GM12875 (cell line): ENCODE data around the gene IGSF5.

Experiments
- H3K4me3 ChIP-seq: one replicate; pipeline ENCODE4 v1.5.1; 2011; ENCODE audit warnings: low read depth, low read length, control low read depth
- TF ChIP-seq, protein P1 (sequence below): IDR thresholded peaks from 2 replicates; pipeline ENCODE4 v1.5.1; 2011; ENCODE audit warnings: low read depth, mild to moderate bottlenecking, control low read depth, inconsistent platforms, low read length, moderate library complexity, borderline replicate concordance; ENCODE audit not compliant: insufficient read depth

The IGSF5 gene

DNA sequence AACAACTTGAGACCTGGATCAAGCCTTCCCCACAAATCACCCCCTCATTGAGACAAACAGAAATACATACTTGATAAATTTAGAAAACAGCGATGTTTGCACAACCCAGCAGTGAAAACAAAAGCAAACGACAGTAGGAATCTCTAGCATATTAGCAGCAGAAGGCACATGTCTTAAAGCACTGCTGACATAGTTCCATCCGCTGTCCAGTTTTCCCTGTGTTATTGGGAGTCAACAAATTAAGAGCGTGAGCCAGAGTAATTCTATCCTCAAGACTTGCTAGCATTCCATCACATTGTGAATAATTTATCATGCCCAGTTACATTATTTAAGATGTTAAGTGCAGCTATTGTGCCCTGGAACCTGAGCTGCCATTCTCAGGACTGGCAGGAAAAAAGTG is 55.3 kb downstream of the IGSF5 start:
- TF ChIP-seq, protein P1, sequence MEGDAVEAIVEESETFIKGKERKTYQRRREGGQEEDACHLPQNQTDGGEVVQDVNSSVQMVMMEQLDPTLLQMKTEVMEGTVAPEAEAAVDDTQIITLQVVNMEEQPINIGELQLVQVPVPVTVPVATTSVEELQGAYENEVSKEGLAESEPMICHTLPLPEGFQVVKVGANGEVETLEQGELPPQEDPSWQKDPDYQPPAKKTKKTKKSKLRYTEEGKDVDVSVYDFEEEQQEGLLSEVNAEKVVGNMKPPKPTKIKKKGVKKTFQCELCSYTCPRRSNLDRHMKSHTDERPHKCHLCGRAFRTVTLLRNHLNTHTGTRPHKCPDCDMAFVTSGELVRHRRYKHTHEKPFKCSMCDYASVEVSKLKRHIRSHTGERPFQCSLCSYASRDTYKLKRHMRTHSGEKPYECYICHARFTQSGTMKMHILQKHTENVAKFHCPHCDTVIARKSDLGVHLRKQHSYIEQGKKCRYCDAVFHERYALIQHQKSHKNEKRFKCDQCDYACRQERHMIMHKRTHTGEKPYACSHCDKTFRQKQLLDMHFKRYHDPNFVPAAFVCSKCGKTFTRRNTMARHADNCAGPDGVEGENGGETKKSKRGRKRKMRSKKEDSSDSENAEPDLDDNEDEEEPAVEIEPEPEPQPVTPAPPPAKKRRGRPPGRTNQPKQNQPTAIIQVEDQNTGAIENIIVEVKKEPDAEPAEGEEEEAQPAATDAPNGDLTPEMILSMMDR = no peak
- H3K4me3 ChIP-seq = no peak overlapping the region

DNA sequence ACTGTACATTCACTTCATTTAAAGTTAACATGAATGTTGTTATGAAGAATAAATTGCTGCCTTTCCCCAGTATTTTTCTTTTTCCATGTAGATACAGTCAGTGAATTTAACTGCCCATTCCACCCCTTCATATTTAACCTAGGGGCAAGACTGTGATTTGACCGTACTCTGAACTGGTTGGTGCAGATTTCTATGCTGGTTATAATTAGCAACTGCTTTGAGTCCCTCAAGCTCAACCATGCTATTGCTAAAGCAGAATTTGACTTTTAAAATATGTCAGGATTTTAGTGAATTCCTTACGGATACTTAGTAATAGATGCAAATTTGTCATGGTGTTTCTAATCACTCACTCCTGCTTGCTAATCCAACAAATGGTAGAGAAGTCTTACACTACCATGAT is 57.2 kb downstream of the IGSF5 start:
- H3K4me3 ChIP-seq = no peak overlapping the region
- TF ChIP-seq, protein P1 = no peak

DNA sequence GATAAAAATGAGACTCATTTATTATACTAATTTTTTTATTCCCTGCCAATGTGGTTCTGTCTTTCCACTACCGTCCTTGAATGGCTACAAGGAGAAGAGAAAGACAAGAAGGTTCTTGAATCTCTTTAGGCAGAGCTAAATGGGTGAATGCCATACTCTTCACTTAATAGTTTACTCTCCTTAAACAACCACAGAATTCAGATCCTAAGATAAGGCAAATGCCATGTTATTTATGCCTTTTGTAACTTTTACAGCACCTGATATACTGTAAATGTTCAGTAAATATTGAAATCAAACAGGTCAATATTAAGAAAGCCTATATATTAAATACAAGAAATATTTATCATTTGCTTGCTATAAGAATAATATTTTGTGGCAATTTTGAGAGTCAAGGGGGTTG is 58.4 kb downstream of the IGSF5 start:
- TF ChIP-seq, protein P1 = no peak

DNA sequence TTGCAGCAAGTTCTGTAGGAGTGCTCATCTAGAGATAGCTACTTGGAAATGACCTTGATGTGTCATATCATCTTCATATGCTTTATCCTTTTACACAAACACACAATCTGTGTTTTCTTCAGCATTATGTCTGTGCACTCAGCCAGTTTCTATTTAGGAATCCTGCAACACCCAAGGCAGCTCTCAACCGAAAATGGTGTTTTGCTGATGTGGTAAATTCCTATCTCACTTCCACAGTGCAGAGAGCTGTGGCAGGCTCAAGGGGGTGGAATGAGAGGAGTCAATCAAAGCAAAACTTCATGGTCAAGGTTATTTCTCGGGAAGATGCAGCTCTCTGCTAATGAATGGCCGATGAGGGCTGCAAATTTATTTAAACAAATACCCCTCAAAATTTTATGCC is 59.3 kb downstream of the IGSF5 start:
- no peak overlapping the region for H3K4me3 ChIP-seq
- TF ChIP-seq, protein P1 = no peak

More for the DNA sequence above, 58.4 kb downstream of the IGSF5 start:
- H3K4me3 ChIP-seq = no peak overlapping the region

DNA sequence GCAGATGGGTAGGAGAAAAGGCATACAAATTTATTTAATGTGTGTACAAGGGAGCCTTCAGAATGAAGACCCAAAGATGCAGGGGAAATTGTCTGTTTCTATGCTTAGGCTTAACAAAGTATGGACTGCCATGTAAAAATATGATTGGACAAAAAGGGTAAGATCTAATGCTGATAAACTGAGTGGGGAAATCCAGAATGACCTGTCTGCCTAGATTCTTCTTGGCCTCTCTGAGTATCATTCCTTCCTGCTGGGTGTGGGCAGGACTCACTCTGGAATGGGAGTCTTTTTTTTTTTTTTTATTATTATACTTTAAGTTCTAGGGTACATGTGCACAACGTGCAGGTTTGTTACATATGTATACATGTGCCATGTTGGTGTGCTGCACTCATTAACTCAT is 61.0 kb downstream of the IGSF5 start:
- TF ChIP-seq, protein P1 = no peak
- H3K4me3 ChIP-seq = no peak overlapping the region

DNA sequence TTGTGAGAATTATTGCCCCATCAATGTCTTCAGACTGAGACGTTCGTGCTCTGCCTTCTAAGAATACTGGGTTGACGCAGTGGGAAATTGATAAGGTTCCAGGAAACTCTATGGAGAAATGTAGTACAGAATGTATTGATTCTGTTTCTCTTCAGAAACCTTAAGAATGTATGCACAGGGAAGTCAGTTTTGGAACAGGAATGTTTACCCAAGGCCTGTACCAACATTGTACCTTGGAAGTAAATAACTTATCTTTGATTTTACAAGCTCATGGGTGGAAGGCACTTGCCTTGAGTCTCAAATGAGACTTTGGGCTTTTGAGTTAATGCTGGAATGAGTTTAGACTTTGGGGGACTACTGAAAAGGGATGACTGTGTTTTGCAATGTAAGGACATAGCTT is 62.8 kb downstream of the IGSF5 start:
- H3K4me3 ChIP-seq = no peak overlapping the region
- TF ChIP-seq, protein P1 = no peak

DNA sequence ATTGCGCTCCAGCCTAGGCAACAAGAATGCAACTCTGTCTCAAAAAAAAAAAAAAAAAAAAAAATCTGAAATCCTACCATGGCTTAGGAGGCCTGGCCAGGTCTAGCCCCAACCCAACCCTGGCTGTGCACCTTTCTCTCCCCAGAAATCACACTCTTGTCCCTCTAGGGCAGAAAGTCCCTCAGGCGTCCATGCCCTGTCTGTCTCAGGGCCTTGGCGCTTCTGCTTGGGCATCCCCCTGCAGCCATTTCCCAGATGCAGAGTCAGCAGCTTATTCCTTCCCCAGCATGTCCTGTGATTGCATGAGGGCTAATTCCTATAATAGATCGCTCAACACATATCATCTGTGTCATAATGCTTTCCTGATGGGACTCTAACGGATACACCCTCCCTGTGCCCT is 65.0 kb downstream of the IGSF5 start:
- TF ChIP-seq, protein P1 = no peak
- no peak overlapping the region for H3K4me3 ChIP-seq
